Measurements from ENCODE around the gene PDE3A.

The PDE3A gene

DNA sequence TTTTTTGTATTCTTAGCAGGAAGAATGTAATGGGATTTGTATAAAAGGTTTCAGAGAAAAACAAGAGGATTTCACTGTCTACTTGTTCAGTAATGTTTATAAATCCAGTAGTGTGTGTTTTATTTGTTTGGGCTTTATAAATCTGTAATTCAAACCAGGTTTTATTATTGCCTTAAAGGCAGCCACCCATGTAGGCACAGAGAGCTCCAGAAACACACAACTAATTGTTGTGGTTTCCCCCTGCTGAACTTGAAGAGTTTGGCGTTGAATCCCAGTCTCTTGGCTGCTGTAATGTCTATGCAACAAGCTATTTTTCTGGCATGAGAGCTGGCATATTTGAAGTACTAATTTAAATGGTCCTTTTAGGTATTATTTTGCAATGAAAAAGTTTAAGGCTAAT, 263.4 kb downstream of the PDE3A start:
- DNase-seq (ENCODE audit: low read depth, low spot score): no peak
- TF ChIP-seq POLR2AphosphoS5 (IDR thresholded peaks at IDR 0.05; ENCODE audit: borderline replicate concordance, low read depth, low read length) (no peak), EZH2 (IDR thresholded peaks at IDR 0.05) (no peak), FOXP2 (optimal IDR thresholded peaks at IDR 0.05; ENCODE audit: control extremely low read depth, extremely low read length, insufficient read depth) (no peak)
- no peak overlapping the region for H3K27ac ChIP-seq

DNA sequence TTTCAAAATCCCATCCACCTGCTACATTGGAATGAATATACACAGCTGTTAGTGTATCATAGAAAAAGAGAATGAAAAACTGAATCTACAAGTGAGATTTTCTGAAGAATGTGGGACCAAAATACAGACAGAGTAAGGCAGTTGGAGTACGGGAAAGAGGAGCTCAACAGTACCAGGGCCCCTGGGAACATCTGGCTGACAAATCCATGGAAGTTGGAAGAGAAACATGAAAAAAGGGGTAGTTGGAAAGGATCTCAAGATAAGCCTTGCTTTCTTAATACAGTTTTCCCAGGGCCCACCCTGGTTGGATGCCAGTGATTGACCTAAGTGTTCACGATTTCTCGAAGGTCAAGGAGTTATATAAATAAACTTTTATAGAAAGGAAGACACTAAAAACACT, 272.8 kb downstream of the PDE3A start:
- TF ChIP-seq POLR2AphosphoS5 (IDR thresholded peaks at IDR 0.05; ENCODE audit: borderline replicate concordance, low read depth, low read length) (no peak), FOXP2 (optimal IDR thresholded peaks at IDR 0.05; ENCODE audit: control extremely low read depth, extremely low read length, insufficient read depth) (no peak), EZH2 (IDR thresholded peaks at IDR 0.05) (no peak)
- Histone ChIP-seq H3K9me3 (ENCODE audit: low read depth, low read length) (no peaks in the 10 kb centered on the region), H3K9ac (ENCODE audit: insufficient read length) (no peak overlapping the region), H3K36me3 (ENCODE audit: insufficient read depth, low read length) (no peaks in the 10 kb centered on the region), H3K27ac (no peak overlapping the region), H3K4me3 (no peak overlapping the region)
- DNase-seq (ENCODE audit: low read depth, low spot score): no peak

More for the DNA sequence above, 263.4 kb downstream of the PDE3A start:
- Histone ChIP-seq H3K4me3 (no peak overlapping the region; the same call in 1 of the 2 replicates), H3K36me3 (ENCODE audit: insufficient read depth, low read length) (no peaks in the 10 kb centered on the region), H3K9ac (ENCODE audit: insufficient read length) (no peak overlapping the region), H3K9me3 (ENCODE audit: low read depth, low read length) (no peaks in the 10 kb centered on the region)

DNA sequence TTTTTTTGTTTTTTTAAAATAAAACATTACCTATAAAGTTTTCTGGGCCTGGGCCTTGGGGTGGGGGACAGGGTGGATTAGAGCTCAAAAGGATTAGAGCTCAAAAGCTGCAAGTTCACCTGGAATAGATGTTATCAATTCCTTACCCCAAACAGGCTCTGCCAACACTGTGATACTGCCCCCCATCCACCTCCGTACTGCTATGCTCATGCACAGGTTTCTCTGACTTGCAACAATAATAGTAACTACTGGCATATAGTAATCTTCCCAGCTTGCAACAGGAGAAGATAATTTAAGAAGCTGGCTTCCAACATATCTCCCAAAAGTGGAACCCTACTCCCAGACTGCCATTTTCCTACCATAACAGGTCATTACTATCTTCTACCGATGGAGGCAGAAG, 275.5 kb downstream of the PDE3A start:
- Histone ChIP-seq H3K4me3 (no peak overlapping the region), H3K9me3 (ENCODE audit: low read depth, low read length) (no peaks in the 10 kb centered on the region), H3K36me3 (ENCODE audit: insufficient read depth, low read length) (no peaks in the 10 kb centered on the region), H3K27ac (no peak overlapping the region), H3K9ac (ENCODE audit: insufficient read length) (no peak overlapping the region)
- no peak for DNase-seq (ENCODE audit: low read depth, low spot score)
- TF ChIP-seq EZH2 (IDR thresholded peaks at IDR 0.05) (no peak), POLR2AphosphoS5 (IDR thresholded peaks at IDR 0.05; ENCODE audit: borderline replicate concordance, low read depth, low read length) (no peak), FOXP2 (optimal IDR thresholded peaks at IDR 0.05; ENCODE audit: control extremely low read depth, extremely low read length, insufficient read depth) (no peak)

DNA sequence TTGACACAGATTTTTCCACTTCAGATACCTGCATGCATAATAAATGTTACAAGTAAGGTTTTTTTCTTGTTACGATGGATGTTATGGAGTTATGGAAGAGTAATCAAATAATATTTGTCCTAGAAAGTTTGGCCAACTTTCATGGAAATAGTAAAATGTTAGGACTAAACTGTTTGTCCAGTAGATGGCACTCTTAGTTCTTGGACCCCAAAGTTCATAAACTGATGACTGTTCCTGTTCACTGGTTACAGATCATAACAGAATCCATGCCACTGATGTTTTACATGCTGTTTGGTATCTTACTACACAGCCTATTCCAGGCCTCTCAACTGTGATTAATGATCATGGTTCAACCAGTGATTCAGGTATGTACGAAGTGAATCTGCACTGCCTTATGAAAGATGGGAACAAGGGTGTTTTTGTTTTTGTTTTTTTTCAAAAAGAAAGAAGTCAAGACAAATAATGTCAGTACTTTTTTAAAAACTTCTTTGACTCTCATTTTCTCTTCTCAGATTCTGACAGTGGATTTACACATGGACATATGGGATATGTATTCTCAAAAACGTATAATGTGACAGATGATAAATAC, 278.0 kb downstream of the PDE3A start:
- H3K36me3 ChIP-seq (ENCODE audit: insufficient read depth, low read length): no peaks in the 10 kb centered on the region
- no peak for TF ChIP-seq POLR2AphosphoS5 (IDR thresholded peaks at IDR 0.05; ENCODE audit: borderline replicate concordance, low read depth, low read length)
- no peak for TF ChIP-seq FOXP2 (optimal IDR thresholded peaks at IDR 0.05; ENCODE audit: control extremely low read depth, extremely low read length, insufficient read depth)
- TF ChIP-seq EZH2 (IDR thresholded peaks at IDR 0.05): no peak
- no peak overlapping the region for H3K9ac ChIP-seq (ENCODE audit: insufficient read length)
- H3K4me3 ChIP-seq: no peak overlapping the region
- DNase-seq (ENCODE audit: low read depth, low spot score): peak; percentile 22
- H3K9me3 ChIP-seq (ENCODE audit: low read depth, low read length): no peaks in the 10 kb centered on the region
- H3K27ac ChIP-seq: no peak overlapping the region

DNA sequence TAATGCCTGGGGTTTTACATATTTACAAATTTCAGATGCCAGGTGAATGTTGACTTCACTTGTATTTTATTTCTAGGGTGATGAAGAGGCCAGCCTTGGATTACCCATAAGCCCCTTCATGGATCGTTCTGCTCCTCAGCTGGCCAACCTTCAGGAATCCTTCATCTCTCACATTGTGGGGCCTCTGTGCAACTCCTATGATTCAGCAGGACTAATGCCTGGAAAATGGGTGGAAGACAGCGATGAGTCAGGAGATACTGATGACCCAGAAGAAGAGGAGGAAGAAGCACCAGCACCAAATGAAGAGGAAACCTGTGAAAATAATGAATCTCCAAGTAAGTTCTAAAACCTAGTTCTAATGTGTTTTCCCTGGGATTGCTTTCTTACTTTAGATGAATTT, 285.5 kb downstream of the PDE3A start:
- H3K9me3 ChIP-seq (ENCODE audit: low read depth, low read length): no peaks in the 10 kb centered on the region
- no peak overlapping the region for H3K4me3 ChIP-seq
- TF ChIP-seq EZH2 (IDR thresholded peaks at IDR 0.05) (no peak), POLR2AphosphoS5 (IDR thresholded peaks at IDR 0.05; ENCODE audit: borderline replicate concordance, low read depth, low read length) (no peak), FOXP2 (optimal IDR thresholded peaks at IDR 0.05; ENCODE audit: control extremely low read depth, extremely low read length, insufficient read depth) (no peak)
- no peak overlapping the region for H3K27ac ChIP-seq
- no peak overlapping the region for H3K9ac ChIP-seq (ENCODE audit: insufficient read length)
- no peak for DNase-seq (ENCODE audit: low read depth, low spot score)
- no peaks in the 10 kb centered on the region for H3K36me3 ChIP-seq (ENCODE audit: insufficient read depth, low read length)

DNA sequence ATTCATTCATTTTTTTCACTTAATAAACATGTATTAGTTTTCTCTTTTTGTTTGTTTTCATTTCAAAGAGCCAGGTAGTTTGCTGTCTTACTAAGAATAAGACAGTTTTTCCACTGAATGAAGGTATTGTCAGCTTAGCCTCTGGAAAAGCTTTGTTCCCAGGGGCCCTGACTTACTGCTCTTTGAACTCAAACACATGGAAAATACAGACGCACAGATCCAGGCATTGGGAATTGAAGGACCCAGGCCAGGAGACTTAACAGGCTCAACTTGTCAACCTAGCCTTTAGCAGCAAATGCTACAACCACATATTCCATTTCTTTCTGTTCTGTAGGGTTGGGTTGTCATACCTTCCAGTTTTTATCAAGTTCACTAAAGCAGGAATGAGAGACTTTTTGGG, 288.3 kb downstream of the PDE3A start:
- DNase-seq (ENCODE audit: low read depth, low spot score): no peak
- Histone ChIP-seq H3K4me3 (no peak overlapping the region), H3K9me3 (ENCODE audit: low read depth, low read length) (peaks cover 3% of the 10 kb centered on the region; the same call in 1 of the 2 replicates), H3K27ac (no peak overlapping the region), H3K9ac (ENCODE audit: insufficient read length) (no peak overlapping the region), H3K36me3 (ENCODE audit: insufficient read depth, low read length) (no peaks in the 10 kb centered on the region)
- TF ChIP-seq FOXP2 (optimal IDR thresholded peaks at IDR 0.05; ENCODE audit: control extremely low read depth, extremely low read length, insufficient read depth) (no peak), POLR2AphosphoS5 (IDR thresholded peaks at IDR 0.05; ENCODE audit: borderline replicate concordance, low read depth, low read length) (no peak), EZH2 (IDR thresholded peaks at IDR 0.05) (no peak)

DNA sequence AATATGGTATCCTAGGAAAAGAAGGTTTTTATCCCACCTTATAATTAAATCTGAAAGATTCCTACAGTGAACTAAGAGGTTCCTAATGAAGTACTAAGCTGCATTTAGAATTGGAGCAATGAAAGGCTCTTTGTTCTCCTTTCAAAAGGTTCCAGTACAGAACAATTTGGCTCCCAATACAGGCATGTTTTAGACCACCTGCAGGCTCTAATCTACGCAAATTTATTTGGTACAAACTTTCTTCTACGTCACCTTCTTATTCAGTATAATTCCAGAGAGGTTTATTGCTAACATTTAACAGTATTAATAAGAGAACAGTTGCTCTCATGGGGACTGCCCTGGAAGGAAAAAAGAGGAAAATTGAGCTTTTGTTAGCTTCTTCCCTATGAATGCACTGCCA, 289.2 kb downstream of the PDE3A start:
- H3K27ac ChIP-seq: no peak overlapping the region
- no peak overlapping the region for H3K9ac ChIP-seq (ENCODE audit: insufficient read length)
- DNase-seq (ENCODE audit: low read depth, low spot score): no peak
- H3K9me3 ChIP-seq (ENCODE audit: low read depth, low read length): peaks cover 3% of the 10 kb centered on the region; the same call in 1 of the 2 replicates
- TF ChIP-seq FOXP2 (optimal IDR thresholded peaks at IDR 0.05; ENCODE audit: control extremely low read depth, extremely low read length, insufficient read depth) (no peak), POLR2AphosphoS5 (IDR thresholded peaks at IDR 0.05; ENCODE audit: borderline replicate concordance, low read depth, low read length) (no peak), EZH2 (IDR thresholded peaks at IDR 0.05) (no peak)
- no peaks in the 10 kb centered on the region for H3K36me3 ChIP-seq (ENCODE audit: insufficient read depth, low read length)
- no peak overlapping the region for H3K4me3 ChIP-seq

DNA sequence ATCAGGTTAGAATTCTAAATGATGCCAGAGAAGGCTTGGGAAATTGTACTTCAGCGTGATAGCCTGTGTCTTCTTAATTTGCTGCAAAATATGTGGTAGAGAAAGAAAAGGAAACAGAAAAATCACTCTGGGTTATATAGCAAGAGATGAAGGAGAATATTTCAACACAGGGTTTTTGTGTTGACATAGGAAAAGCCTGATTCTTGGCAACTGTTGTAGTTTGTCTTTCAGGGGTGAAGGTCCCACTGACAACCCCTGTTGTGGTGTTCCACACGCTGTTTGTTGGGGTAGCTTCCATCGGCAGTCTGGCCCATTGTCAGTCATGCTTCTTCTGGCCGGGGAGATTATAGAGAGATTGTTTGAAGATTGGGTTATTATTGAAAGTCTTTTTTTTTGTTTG, 313.0 kb downstream of the PDE3A start:
- Histone ChIP-seq H3K4me3 (no peak overlapping the region), H3K27ac (no peak overlapping the region), H3K36me3 (ENCODE audit: insufficient read depth, low read length) (no peaks in the 10 kb centered on the region), H3K9ac (ENCODE audit: insufficient read length) (no peak overlapping the region), H3K9me3 (ENCODE audit: low read depth, low read length) (no peaks in the 10 kb centered on the region)
- TF ChIP-seq EZH2 (IDR thresholded peaks at IDR 0.05) (no peak), FOXP2 (optimal IDR thresholded peaks at IDR 0.05; ENCODE audit: control extremely low read depth, extremely low read length, insufficient read depth) (no peak), POLR2AphosphoS5 (IDR thresholded peaks at IDR 0.05; ENCODE audit: borderline replicate concordance, low read depth, low read length) (no peak)
- DNase-seq (ENCODE audit: low read depth, low spot score): no peak

DNA sequence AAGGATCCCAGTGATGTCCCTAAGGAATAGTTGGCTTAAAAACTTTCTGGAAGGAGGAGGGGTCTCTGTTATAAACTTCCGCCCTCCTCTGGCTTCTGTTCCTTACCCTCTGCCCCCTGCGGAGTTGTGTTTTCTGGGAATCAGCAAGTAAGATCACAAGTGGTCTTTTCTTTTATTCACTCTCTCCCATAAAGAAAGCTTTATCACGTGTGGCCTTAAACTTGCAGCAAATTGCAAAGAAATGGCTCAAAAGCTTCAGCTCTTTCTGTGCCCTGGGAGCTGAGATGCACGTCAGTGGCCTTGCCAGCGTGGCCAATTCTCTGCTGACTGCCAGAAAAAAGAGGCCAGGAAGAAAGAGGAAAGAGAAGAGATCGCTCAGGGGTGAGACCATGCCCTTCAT, 326.9 kb downstream of the PDE3A start, which contains the start of gene SLCO1C1:
Gene SLCO1C1, plus strand, starts transcription at position 101 of the 400 bp plus-strand sequence. CDS start 4,245 bp downstream, outside the sequence.
- Histone ChIP-seq H3K36me3 (ENCODE audit: insufficient read depth, low read length) (no peaks in the 10 kb centered on the region), H3K9ac (ENCODE audit: insufficient read length) (peak within 1 kb of the TSS; percentile 60), H3K4me3 (peak within 1 kb of the TSS; percentile 77), H3K9me3 (ENCODE audit: low read depth, low read length) (no peaks in the 10 kb centered on the region), H3K27ac (peak within 1 kb of the TSS; percentile 55; the same call in 1 of the 2 replicates)
- TF ChIP-seq FOXP2 (optimal IDR thresholded peaks at IDR 0.05; ENCODE audit: control extremely low read depth, extremely low read length, insufficient read depth) (no peak), EZH2 (IDR thresholded peaks at IDR 0.05) (no peak), POLR2AphosphoS5 (IDR thresholded peaks at IDR 0.05; ENCODE audit: borderline replicate concordance, low read depth, low read length) (peak; percentile 23; the same call in 1 of the 2 replicates)
- DNase-seq (ENCODE audit: low read depth, low spot score): no peak

Data from SK-N-MC (cell line).